ENCODE measurements around the gene MARCOL.
"Not testable (repeated sequence)": the region's sequence is repeated elsewhere in the genome, so short reads cannot be mapped to it uniquely, and the experiment has no call there.

Gene MARCOL

GRCh38 chr5:148268566-148268965 is 30.2 kb downstream of the MARCOL start, which contains the start of gene SPINK13:
SPINK13 (plus strand) TSS chr5:148268794; CDS start chr5:148270073, 1,279 bp downstream.
- no peak for DNase-seq

GRCh38 chr5:148275129-148275528 is 36.8 kb downstream of the MARCOL start:
- DNase-seq, result not testable (repeated sequence)

GRCh38 chr5:148280893-148281292 is 42.6 kb downstream of the MARCOL start:
- not testable (repeated sequence) for DNase-seq

DNA sequence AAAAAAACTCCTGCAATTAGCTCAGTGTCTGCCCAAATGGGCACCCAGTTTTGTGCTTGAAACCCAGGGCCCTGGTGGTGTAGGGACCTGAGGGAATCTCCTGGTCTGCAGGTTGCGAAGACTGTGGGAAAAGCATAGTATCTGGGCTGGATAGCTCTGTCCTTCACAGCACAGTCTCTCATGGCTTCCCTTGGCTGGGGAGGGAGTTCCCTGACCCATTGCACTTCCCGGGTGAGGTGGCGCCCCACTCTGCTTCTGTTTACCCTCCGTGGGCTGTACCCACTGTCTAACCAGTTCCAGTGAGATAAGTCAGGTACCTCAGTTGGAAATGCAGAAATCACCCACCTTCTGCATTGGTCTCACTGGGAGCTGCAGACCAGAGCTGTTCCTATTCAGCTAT is 43.0 kb downstream of the MARCOL start:
- not testable (repeated sequence) for DNase-seq

GRCh38 chr5:148290271-148291195 is 52.2 kb downstream of the MARCOL start:
- DNase-seq, result no peak
